GM19468 (cell line): ENCODE results near the gene SFXN3.
A peak's percentile ranks its signal among the peaks of the same experiment; 100 is the strongest.

Source experiments
- ATAC-seq: cut with Tn5 transposase; IDR thresholded peaks from one replicate; pipeline ENCODE4 v1.9.1; 2021; ENCODE audit warnings: mild to moderate bottlenecking, moderate library complexity, moderate number of reproducible peaks; ENCODE audit not compliant: unreplicated experiment; ENCODE audit errors: extremely low read depth

SFXN3 gene

GRCh38 chr10:101031128-101031795 lies at the start of gene SFXN3, which contains the start of gene PDZD7:
SFXN3 (plus strand) TSS chr10:101031234; CDS start chr10:101034695, 3,461 bp downstream.
PDZD7 (minus strand) TSS chr10:101031129; CDS start chr10:101030219, 910 bp downstream.
- peak; percentile 90 for ATAC-seq

- no peak for ATAC-seq
Measured at GRCh38 chr10:100982916-100983830, 47.9 kb upstream of the SFXN3 start.

- ATAC-seq = no peak
Measured at GRCh38 chr10:100983868-100984671, 47.0 kb upstream of the SFXN3 start.

GRCh38 chr10:100984672-100985177 lies 46.3 kb upstream of the SFXN3 start:
- no peak for ATAC-seq

GRCh38 chr10:100985336-100985735 lies 45.7 kb upstream of the SFXN3 start:
- ATAC-seq = no peak

GRCh38 chr10:100986623-100986951 lies 44.4 kb upstream of the SFXN3 start:
- ATAC-seq = no peak

GRCh38 chr10:100986952-100987684 lies 43.9 kb upstream of the SFXN3 start, which contains the start of the genes MRPL43 and TWNK:
MRPL43 (minus strand) TSS chr10:100987497; CDS start chr10:100987443, 54 bp downstream.
TWNK (plus strand) TSS chr10:100987543; CDS start chr10:100988211, 668 bp downstream.
- ATAC-seq = no peak

- no peak for ATAC-seq
Measured at GRCh38 chr10:100987685-100988049, 43.4 kb upstream of the SFXN3 start.

GRCh38 chr10:100988166-100988565 lies 42.9 kb upstream of the SFXN3 start:
- ATAC-seq = no peak

GRCh38 chr10:100989088-100989487 lies 41.9 kb upstream of the SFXN3 start:
- no peak for ATAC-seq

GRCh38 chr10:100993986-100994708 lies 36.9 kb upstream of the SFXN3 start:
- no peak for ATAC-seq

GRCh38 chr10:100995181-100995580 lies 35.9 kb upstream of the SFXN3 start:
- ATAC-seq = no peak

- no peak for ATAC-seq
Measured at GRCh38 chr10:100996678-100997359, 34.2 kb upstream of the SFXN3 start.

- ATAC-seq = no peak
Measured at GRCh38 chr10:100997360-100998182, 33.5 kb upstream of the SFXN3 start.

GRCh38 chr10:100998183-100998990 lies 32.6 kb upstream of the SFXN3 start:
- no peak for ATAC-seq

- no peak for ATAC-seq
Measured at GRCh38 chr10:100998991-100999741, 31.9 kb upstream of the SFXN3 start.
